GM19240 (cell line): Measurements from ENCODE around the gene AKT3.

ENCODE experiments used
- DNase-seq: peaks from one replicate; pipeline ENCODE4 v3.0.0; 2011; ENCODE audit warnings: low spot score; ENCODE audit not compliant: insufficient read length

The AKT3 gene

GRCh38 chr1:243559575-243560162 lies 290.4 kb downstream of the AKT3 start:
- no peak for DNase-seq

GRCh38 chr1:243558576-243558975 lies 291.5 kb downstream of the AKT3 start:
- no peak for DNase-seq

GRCh38 chr1:243557866-243558265 lies 292.2 kb downstream of the AKT3 start:
- no peak for DNase-seq

- no peak for DNase-seq
Observed at GRCh38 chr1:243554686-243555085, 295.4 kb downstream of the AKT3 start.

- DNase-seq: no peak
Observed at GRCh38 chr1:243553090-243553489, 297.0 kb downstream of the AKT3 start.

- DNase-seq: no peak
Observed at GRCh38 chr1:243550276-243550675, 299.8 kb downstream of the AKT3 start.

GRCh38 chr1:243549791-243550190 lies 300.3 kb downstream of the AKT3 start:
- DNase-seq: no peak

- no peak for DNase-seq
Observed at GRCh38 chr1:243549108-243549507, 300.9 kb downstream of the AKT3 start.

- no peak for DNase-seq
Observed at GRCh38 chr1:243548516-243548915, 301.5 kb downstream of the AKT3 start.

GRCh38 chr1:243547891-243548290 lies 302.2 kb downstream of the AKT3 start:
- DNase-seq: no peak

- no peak for DNase-seq
Observed at GRCh38 chr1:243546457-243546856, 303.6 kb downstream of the AKT3 start.

GRCh38 chr1:243543501-243543900 lies 306.5 kb downstream of the AKT3 start:
- no peak for DNase-seq

GRCh38 chr1:243542739-243543415 lies 307.2 kb downstream of the AKT3 start:
- no peak for DNase-seq

- DNase-seq: no peak
Observed at GRCh38 chr1:243539636-243540035, 310.4 kb downstream of the AKT3 start.

- no peak for DNase-seq
Observed at GRCh38 chr1:243535014-243535413, 315.0 kb downstream of the AKT3 start.

- no peak for DNase-seq
Observed at GRCh38 chr1:243529512-243529911, 320.5 kb downstream of the AKT3 start.

GRCh38 chr1:243528459-243529121 lies 321.5 kb downstream of the AKT3 start:
- DNase-seq: no peak

GRCh38 chr1:243526180-243526579 lies 323.9 kb downstream of the AKT3 start:
- DNase-seq: no peak

- DNase-seq: no peak
Observed at GRCh38 chr1:243525085-243525487, 325.0 kb downstream of the AKT3 start.

- no peak for DNase-seq
Observed at GRCh38 chr1:243523766-243524165, 326.3 kb downstream of the AKT3 start.

- DNase-seq: no peak
Observed at GRCh38 chr1:243520831-243521230, 329.2 kb downstream of the AKT3 start.

- no peak for DNase-seq
Observed at GRCh38 chr1:243514927-243515326, 335.1 kb downstream of the AKT3 start.
